HEK293 (cell line): Measurements from ENCODE around the gene CBX8.
"Not testable (repeated sequence)": the region's sequence is repeated elsewhere in the genome, so short reads cannot be mapped to it uniquely, and the experiment has no call there.

ENCODE experiments used
- CTCF ChIA-PET: fragments of 350-600 bp; formaldehyde crosslinking; extraction: SDS; loops from one replicate; lab custom pipeline; 2021; ENCODE audit warnings: antibody characterized with exemption; lab: Yijun Ruan, JAX
- POLR2A ChIA-PET: fragments of 300-600 bp; formaldehyde crosslinking; extraction: SDS; loops from one replicate; lab custom pipeline; 2020; ENCODE audit warnings: antibody characterized with exemption, inconsistent platforms; lab: Yijun Ruan, JAX
- H3K27ac ChIP-seq: fragments of 200-500 bp; sonication (Bioruptor generic); 2 replicates; pipeline ENCODE4 v1.5.1; 2014; ENCODE audit warnings: low read depth, low read length, control low read depth, inconsistent platforms; ENCODE audit errors: extremely low read depth
- H3K36me3 ChIP-seq, 2 experiments: fragments of 200-500 bp in 1 of 2; sonication (Bioruptor generic) in 1 of 2; 1 replicate in 1 of 2; 2 replicates in 1 of 2; pipeline ENCODE4 v1.5.1; 2014 to 2017; ENCODE audit warnings: inconsistent platforms in 2 of 2, low read length in 2 of 2; ENCODE audit not compliant: control insufficient read depth in 2 of 2, insufficient read depth in 1 of 2
- H3K4me1 ChIP-seq: fragments of 200-500 bp; sonication (Bioruptor generic); 2 replicates; pipeline ENCODE4 v1.5.1; 2014; ENCODE audit warnings: mild to moderate bottlenecking, low read length, inconsistent platforms; ENCODE audit not compliant: control insufficient read depth, insufficient read depth
- H3K4me3 ChIP-seq: 2 replicates; pipeline ENCODE4 v1.5.1; 2011; ENCODE audit warnings: low read depth, mild to moderate bottlenecking, control low read depth, low read length, moderate library complexity
- H3K9me3 ChIP-seq: fragments of 200-500 bp; sonication (Bioruptor generic); 2 replicates; pipeline ENCODE4 v1.5.1; 2014; ENCODE audit warnings: low read depth, low read length, inconsistent platforms; ENCODE audit not compliant: control insufficient read depth, insufficient read depth
- HOXD13 ChIP-seq: sonication (generic); formaldehyde crosslinking; IDR thresholded peaks from 2 replicates; pipeline ENCODE4 v1.8.0; 2022; ENCODE audit warnings: missing genetic modification reagents, borderline replicate concordance
- KLF9 ChIP-seq: fragments of 450-650 bp; formaldehyde crosslinking; IDR thresholded peaks from 2 replicates; pipeline ENCODE4 v1.5.1; 2016; ENCODE audit warnings: missing biosample characterization, missing genetic modification characterization, low read depth
- TRIM28 ChIP-seq: IDR thresholded peaks from 2 replicates; pipeline ENCODE4 v1.6.1; 2011; ENCODE audit warnings: low read length, control low read depth, borderline replicate concordance
- WT1 ChIP-seq: fragments of 450-650 bp; formaldehyde crosslinking; IDR thresholded peaks from 2 replicates; pipeline ENCODE4 v1.5.1; 2016; ENCODE audit warnings: missing biosample characterization, missing genetic modification characterization
- ZNF121 ChIP-seq: fragments of 450-650 bp; formaldehyde crosslinking; IDR thresholded peaks from 2 replicates; pipeline ENCODE4 v1.5.1; 2016; ENCODE audit warnings: missing biosample characterization, missing genetic modification characterization
- ZNF146 ChIP-seq: fragments of 450-650 bp; formaldehyde crosslinking; IDR thresholded peaks from 2 replicates; pipeline ENCODE4 v1.5.1; 2016; ENCODE audit warnings: missing biosample characterization, missing genetic modification characterization
- ZNF302 ChIP-seq: fragments of 450-650 bp; formaldehyde crosslinking; IDR thresholded peaks from 2 replicates; pipeline ENCODE4 v1.5.1; 2016; ENCODE audit warnings: missing biosample characterization, missing genetic modification characterization, low read depth
- ZNF335 ChIP-seq: fragments of 450-650 bp; formaldehyde crosslinking; conservative IDR thresholded peaks from 2 replicates; pipeline ENCODE4 v1.5.1; 2016; ENCODE audit warnings: missing biosample characterization, missing genetic modification characterization
- ZNF341 ChIP-seq: fragments of 450-650 bp; formaldehyde crosslinking; IDR thresholded peaks from 2 replicates; pipeline ENCODE4; 2016; ENCODE audit warnings: low read depth, missing biosample characterization, missing genetic modification characterization
- ZNF37A ChIP-seq: fragments of 450-650 bp; IDR thresholded peaks from 2 replicates; pipeline ENCODE4 v1.5.1; 2018; ENCODE audit warnings: missing biosample characterization, missing genetic modification characterization
- ZNF558 ChIP-seq: fragments of 450-650 bp; formaldehyde crosslinking; IDR thresholded peaks from 2 replicates; pipeline ENCODE4 v1.5.1; 2016; ENCODE audit warnings: missing biosample characterization, missing genetic modification characterization
- ZNF596 ChIP-seq: fragments of 450-650 bp; IDR thresholded peaks from 2 replicates; pipeline ENCODE4 v1.5.0; 2018; ENCODE audit warnings: missing biosample characterization, mild to moderate bottlenecking, missing genetic modification characterization, moderate library complexity
- ZNF600 ChIP-seq: fragments of 450-650 bp; formaldehyde crosslinking; IDR thresholded peaks from 2 replicates; pipeline ENCODE4 v1.5.1; 2016; ENCODE audit warnings: missing biosample characterization, missing genetic modification characterization
- ZSCAN16 ChIP-seq: fragments of 450-650 bp; formaldehyde crosslinking; IDR thresholded peaks from 2 replicates; pipeline ENCODE4 v1.5.1; 2016; ENCODE audit warnings: missing biosample characterization, missing genetic modification characterization
- TF ChIP-seq, protein P1 (sequence below): fragments of 450-650 bp; formaldehyde crosslinking; IDR thresholded peaks from 2 replicates; pipeline ENCODE4 v1.5.0; 2017; ENCODE audit warnings: missing biosample characterization, missing genetic modification characterization, borderline replicate concordance
- TF ChIP-seq, protein P2 (sequence below): fragments of 450-650 bp; formaldehyde crosslinking; IDR thresholded peaks from 2 replicates; pipeline ENCODE4 v1.5.1; 2016; ENCODE audit warnings: missing biosample characterization, missing genetic modification characterization, borderline replicate concordance
- TF ChIP-seq, protein P3 (sequence below): fragments of 450-650 bp; formaldehyde crosslinking; IDR thresholded peaks from 2 replicates; pipeline ENCODE4 v1.5.1; 2016; ENCODE audit warnings: missing biosample characterization, missing genetic modification characterization

The CBX8 gene

DNA sequence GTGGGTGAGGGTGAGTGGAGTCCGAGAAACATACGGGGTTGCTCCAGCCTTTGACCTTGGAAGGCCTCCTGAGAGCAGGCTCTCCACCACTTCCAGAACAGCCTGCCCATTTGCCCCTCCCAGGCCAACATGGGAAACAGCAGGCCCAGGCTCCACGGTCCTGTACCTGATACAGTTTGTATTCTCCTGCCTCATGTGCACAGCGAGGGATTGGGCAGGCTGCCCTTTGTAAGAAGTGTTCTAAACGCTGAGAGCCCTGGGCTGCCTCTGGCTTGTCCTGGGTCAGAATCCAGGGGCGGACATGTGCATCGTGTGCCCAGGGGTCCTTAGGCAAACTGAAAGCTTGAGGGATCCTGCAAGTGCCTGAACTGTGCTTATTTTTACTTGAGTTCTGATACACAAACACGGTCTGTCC lies 22.3 kb downstream of the CBX8 start:
- ChIA-PET POLR2A (interaction anchor here (1.1 to 2.7 kb wide), 2 partner anchors 22 to 65 kb away, joined by 4 to 8 read pairs; partner anchors contain the start of gene CBX8), CTCF (interaction anchor here (0.5 to 3.6 kb wide), 9 partner anchors 14 to 196 kb away, joined by 3 to 31 read pairs (median 3); partner anchors contain the start of gene CBX4)
- TF ChIP-seq ZNF341 (tag by site-specific recombination) (peak; percentile 60), ZNF600 (tag by site-specific recombination) (peak; percentile 72), ZNF596 (tag by site-specific recombination) (no peak), ZNF335 (tag by site-specific recombination) (peak; percentile 66)
- Histone ChIP-seq H3K27ac (no peak overlapping the region), H3K9me3 (no peaks in the 10 kb centered on the region), H3K4me1 (peaks cover 19% of the 10 kb centered on the region), H3K4me3 (no peak overlapping the region), H3K36me3 (peaks cover under 1 to 3% of the 10 kb centered on the region in 2 experiments; a peak in 1 of 3 replicates)

DNA sequence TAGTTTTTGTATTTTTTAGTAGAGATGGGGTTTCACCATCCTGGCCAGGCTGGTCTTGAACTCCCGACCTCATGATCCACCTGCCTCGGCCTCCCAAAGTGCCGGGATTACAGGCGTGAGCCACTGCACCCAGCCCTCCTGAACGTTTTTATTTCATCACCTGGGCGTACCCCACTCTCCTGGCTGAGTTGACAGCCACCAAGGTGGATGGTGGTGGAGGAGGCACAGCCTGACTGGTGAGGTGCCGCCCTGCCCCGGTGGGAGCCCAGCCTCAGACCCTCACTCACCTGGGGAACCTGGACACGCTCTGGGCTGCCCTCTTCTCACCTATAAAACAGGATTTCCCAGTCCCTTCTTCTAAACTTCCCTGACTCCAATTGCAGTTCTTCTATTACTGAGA lies 24.2 kb downstream of the CBX8 start:
- POLR2A ChIA-PET, H3K36me3 ChIP-seq, H3K9me3 ChIP-seq, H3K27ac ChIP-seq, H3K4me3 ChIP-seq: not testable (repeated sequence)
- CTCF ChIA-PET: interaction anchor here (2.7 kb wide), 1 partner anchor 27 kb away, joined by 12 read pairs; no protein-coding TSS in a partner anchor
- H3K4me1 ChIP-seq: peaks cover 13% of the 10 kb centered on the region

DNA sequence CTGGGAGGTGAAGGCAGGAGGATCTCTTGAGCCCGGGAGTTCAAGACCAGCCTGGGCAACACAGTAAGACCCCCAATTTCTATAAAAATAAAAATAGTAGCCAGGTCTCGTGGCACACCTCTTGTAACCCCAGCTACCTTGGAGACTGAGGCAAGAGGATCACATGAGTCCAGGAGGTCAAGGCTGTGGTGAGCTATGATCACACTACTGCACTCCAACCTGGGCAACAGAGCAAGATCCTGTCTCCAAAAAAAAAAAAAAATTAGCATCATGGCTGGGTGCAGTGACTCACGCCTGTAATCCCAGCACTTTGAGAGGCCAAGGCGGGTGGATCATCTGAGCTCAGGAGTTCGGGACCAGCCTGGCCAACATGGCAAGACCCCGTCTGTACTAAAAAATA lies 25.6 kb downstream of the CBX8 start:
- ChIA-PET POLR2A (interaction anchor here (0.7 kb wide), 1 partner anchor 68 kb away, joined by 4 read pairs; the partner anchor contains the start of gene CBX4), CTCF (interaction anchor here (0.6 to 2.7 kb wide), 3 partner anchors 8 to 377 kb away, joined by 3 to 12 read pairs (median 3); no protein-coding TSS in a partner anchor)
- no peak for TF ChIP-seq ZNF37A
- no peak for TF ChIP-seq HOXD13 (CRISPR knock-in tag)
- TF ChIP-seq ZSCAN16 (tag by site-specific recombination): no peak
- TF ChIP-seq ZNF302 (tag by site-specific recombination): no peak
- TF ChIP-seq, protein P1, sequence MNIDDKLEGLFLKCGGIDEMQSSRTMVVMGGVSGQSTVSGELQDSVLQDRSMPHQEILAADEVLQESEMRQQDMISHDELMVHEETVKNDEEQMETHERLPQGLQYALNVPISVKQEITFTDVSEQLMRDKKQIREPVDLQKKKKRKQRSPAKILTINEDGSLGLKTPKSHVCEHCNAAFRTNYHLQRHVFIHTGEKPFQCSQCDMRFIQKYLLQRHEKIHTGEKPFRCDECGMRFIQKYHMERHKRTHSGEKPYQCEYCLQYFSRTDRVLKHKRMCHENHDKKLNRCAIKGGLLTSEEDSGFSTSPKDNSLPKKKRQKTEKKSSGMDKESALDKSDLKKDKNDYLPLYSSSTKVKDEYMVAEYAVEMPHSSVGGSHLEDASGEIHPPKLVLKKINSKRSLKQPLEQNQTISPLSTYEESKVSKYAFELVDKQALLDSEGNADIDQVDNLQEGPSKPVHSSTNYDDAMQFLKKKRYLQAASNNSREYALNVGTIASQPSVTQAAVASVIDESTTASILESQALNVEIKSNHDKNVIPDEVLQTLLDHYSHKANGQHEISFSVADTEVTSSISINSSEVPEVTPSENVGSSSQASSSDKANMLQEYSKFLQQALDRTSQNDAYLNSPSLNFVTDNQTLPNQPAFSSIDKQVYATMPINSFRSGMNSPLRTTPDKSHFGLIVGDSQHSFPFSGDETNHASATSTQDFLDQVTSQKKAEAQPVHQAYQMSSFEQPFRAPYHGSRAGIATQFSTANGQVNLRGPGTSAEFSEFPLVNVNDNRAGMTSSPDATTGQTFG: no peak
- TF ChIP-seq ZNF121 (tag by site-specific recombination): peak; percentile 98
- no peak for TF ChIP-seq ZNF558 (tag by site-specific recombination)
- peaks cover under 1% of the 10 kb centered on the region for H3K4me1 ChIP-seq
- H3K27ac ChIP-seq: no peak overlapping the region
- no peak overlapping the region for H3K4me3 ChIP-seq
- H3K36me3 ChIP-seq: no peaks in the 10 kb centered on the region
- no peaks in the 10 kb centered on the region for H3K9me3 ChIP-seq

DNA sequence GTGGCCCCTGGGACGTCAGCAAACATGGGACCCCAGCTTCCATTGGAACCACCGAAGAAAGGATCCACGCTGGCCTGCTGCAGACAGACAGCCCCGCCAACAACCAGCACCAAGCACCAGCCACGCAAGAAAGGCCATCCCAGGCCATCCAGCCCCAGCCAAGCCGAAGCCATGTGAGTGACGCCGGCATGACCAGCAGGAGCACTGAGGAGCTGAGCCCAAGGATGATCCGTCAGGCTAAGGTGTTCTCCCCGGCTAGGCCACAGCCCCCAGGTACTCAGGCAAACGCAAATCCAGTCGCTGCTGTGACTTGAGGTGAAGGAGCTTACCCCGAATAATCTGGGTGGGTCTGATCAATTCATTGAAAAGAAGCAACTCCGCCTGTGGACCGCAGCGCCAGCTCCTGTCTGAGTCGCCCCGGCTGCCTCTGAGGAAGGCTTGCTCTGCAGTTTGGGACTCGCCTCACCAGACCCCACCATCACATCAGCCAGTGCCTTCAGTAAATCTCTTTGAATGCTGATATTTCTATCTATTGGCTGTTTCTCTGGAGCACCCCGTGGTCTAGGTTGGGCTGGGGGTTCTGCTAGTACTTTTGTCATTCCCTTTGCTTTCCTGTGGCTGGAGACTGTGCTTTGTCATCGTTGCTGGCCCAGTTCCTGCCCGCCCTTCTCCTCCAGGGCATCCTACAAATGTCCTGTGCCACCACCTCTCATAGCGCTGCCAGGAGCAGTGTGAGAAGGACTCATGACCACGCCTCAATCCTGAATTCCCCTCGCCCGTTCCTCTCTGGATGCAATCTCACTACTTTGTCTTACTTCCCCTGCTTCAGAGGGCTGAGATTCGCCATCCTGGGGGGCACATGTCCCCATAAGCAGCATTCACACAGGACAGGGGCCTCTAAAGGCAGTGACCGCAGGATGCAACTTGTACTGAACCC lies 27.0 kb downstream of the CBX8 start:
- Histone ChIP-seq H3K27ac (no peak overlapping the region), H3K36me3 (no peaks in the 10 kb centered on the region), H3K9me3 (no peaks in the 10 kb centered on the region), H3K4me3 (no peak overlapping the region), H3K4me1 (no peaks in the 10 kb centered on the region)
- POLR2A ChIA-PET: no interaction called here
- CTCF ChIA-PET: interaction anchor here (1.3 kb wide), 1 partner anchor 20 kb away, joined by 4 read pairs; no protein-coding TSS in a partner anchor
- TF ChIP-seq, protein P2, sequence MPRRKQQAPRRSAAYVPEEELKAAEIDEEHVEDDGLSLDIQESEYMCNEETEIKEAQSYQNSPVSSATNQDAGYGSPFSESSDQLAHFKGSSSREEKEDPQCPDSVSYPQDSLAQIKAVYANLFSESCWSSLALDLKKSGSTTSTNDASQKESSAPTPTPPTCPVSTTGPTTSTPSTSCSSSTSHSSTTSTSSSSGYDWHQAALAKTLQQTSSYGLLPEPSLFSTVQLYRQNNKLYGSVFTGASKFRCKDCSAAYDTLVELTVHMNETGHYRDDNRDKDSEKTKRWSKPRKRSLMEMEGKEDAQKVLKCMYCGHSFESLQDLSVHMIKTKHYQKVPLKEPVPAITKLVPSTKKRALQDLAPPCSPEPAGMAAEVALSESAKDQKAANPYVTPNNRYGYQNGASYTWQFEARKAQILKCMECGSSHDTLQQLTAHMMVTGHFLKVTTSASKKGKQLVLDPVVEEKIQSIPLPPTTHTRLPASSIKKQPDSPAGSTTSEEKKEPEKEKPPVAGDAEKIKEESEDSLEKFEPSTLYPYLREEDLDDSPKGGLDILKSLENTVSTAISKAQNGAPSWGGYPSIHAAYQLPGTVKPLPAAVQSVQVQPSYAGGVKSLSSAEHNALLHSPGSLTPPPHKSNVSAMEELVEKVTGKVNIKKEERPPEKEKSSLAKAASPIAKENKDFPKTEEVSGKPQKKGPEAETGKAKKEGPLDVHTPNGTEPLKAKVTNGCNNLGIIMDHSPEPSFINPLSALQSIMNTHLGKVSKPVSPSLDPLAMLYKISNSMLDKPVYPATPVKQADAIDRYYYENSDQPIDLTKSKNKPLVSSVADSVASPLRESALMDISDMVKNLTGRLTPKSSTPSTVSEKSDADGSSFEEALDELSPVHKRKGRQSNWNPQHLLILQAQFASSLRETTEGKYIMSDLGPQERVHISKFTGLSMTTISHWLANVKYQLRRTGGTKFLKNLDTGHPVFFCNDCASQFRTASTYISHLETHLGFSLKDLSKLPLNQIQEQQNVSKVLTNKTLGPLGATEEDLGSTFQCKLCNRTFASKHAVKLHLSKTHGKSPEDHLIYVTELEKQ (tag by site-specific recombination): no peak
- TF ChIP-seq, protein P3, sequence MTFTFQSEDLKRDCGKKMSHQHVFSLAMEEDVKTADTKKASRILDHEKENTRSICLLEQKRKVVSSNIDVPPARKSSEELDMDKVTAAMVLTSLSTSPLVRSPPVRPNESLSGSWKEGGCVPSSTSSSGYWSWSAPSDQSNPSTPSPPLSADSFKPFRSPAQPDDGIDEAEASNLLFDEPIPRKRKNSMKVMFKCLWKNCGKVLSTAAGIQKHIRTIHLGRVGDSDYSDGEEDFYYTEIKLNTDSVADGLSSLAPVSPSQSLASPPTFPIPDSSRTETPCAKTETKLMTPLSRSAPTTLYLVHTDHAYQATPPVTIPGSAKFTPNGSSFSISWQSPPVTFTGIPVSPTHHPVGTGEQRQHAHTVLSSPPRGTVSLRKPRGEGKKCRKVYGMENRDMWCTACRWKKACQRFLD (tag by site-specific recombination): no peak
- TF ChIP-seq WT1 (tag by site-specific recombination) (no peak), TRIM28 (no peak), ZNF146 (no peak), KLF9 (tag by site-specific recombination) (no peak)
